Smooth muscle cell of bladder (primary cell): ENCODE measurements around the gene ITPR3. TPM values are rescaled to one million over a fixed set of nuclear protein-coding genes. Genes with fewer than 3 reads are reported as not detected.

Source experiments
- total RNA-seq: library from RNA; depleted of rRNA; stranded (reverse); fragments of >200 nt; gene quantifications from 2 replicates; pipeline ENCODE4 v1.2.3, GENCODE V29; 2014

ITPR3 gene
- total RNA-seq = 10.5 and 15.5 TPM in 2 replicates

DNA sequence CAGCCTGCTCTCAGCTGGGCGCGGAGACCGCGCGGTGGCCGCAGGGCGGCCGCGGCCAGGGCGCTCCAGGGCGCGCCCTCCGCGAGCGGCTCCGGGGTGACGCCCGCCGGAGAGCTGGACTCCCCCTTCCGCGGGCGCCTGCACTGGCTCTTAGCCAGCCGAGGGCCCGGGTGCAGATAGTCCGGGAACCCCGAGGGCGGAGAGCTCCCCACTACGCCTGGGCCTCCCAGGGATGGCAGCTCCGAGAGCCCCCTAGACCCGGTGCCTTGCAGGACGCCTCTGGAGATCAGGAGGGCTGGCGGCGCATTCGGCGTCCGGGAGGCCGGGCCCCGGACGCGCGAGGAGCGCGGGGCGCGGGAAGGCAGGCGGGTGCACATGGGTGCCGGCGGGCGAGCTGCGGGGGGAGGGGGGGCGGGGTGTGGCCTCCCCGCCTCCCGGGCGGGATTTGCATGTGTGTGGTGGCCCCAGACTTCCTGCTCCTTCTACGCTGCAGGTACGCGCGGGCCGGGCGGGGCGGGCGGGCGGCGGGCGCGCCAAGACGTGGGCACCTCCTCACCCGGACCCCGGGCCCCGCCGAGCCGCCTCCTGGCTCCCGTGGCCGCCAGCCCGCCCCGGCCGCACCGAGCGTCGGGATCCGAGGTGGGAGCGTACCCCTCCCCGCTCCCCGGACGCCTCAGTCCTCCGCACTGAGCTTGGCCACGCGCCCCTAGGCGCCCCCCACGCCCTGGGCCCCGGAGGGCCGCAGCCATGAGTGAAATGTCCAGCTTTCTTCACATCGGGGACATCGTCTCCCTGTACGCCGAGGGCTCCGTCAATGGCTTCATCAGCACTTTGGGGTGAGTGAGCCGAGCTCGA lies at the start of gene ITPR3:
Gene ITPR3, plus strand, starts transcription at position 467 of the 855 bp plus-strand sequence. Its CDS starts 281 bp downstream, at position 748.

DNA sequence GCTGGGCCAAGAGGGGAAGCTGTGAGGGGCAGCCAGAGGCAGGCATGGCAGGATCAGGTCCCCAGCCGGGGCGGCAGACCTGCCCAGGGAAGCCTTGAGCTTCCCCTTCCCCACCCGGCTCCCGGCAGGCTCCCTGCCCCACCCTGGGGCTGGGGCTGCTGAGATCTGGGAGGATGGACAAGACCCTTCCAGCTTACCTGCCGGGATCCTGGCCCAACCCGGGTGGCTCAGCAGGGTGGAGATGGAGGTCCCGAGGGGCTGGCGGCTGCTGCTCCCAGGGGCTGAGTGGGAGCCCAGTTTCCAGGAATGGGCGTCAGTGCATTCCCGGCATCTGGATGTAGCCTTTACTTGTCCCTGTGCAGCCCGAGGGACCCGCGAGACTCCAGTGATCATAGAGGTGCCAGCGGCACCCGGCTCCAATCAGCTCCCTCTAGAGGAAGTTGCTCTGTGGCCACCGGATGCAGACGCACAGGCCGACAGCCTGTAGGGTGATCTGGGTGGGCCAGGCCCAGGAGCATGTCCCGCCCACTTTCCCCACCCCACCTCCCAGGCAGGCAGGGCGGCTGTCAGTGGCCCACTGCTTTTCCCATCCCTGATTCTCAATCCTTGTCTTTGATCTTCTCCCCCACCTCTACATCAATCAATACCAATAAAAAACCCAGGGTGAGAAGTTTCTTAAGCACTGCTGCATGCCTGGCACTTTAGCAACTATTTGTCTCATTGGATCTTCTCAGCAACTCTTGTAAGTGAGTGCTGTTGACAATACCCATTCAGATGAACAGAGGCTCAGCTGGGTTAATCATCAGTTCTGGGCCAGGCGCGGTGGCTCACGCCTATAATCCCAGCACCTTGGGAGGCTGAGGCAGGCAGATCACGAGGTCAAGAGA lies 41.1 kb upstream of the ITPR3 start, which contains the start of gene BAK1:
Gene BAK1, minus strand, starts transcription at position 449 of the 887 bp plus-strand sequence. CDS start 2,672 bp downstream, outside the sequence.

DNA sequence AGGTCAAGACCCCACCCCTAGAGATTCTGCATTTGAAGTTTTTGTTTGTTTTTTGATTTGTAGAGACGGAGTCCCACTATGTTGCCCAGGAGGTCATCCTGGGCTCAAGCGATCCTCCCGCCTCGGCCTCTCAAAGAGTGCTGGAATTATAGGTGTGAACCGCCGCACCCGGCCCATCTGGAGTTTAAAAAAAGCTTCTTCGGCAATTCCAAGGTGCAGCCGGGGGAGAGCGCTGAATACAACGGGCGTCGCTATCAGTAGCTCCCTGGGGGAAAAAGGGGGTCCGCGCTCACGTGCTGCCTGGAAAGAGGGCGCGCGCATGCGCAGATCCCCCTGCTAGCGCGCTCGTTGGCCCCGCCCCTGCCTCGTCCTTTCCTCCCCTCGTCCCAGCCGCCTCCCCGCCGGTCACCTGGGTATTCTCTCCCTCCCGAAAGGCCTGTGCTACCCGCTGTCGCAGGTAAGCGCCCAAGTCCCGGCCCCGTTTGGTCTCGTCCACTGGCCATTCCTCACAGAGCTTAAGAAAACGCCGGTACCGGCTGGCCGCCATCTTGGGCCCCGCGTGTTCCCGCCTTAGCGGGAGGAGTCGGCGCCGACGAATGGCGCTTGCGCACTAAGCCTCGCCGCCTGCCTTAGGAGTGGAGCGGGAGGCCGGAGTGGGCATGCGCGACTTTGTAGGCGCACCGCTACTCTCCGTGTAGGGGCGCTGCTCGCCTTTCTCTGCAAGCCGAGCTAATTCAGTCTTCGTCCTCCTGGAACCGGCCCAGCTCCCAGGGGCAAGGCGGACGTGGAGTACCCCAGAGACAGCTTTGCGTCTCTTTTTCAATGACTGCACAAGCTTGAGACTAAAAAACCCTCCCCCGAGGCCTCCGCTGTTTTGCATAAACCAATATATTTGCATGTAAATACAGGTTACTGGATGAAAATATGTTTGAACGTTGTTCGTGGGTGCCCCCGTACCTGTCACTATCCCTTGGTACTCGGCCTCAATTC lies 90.3 kb downstream of the ITPR3 start, which contains the start of gene UQCC2:
Gene UQCC2, minus strand, starts transcription at position 561 of the 990 bp plus-strand sequence. Its CDS starts 14 bp downstream, at position 547.

Other genes with a start within 250 kb of the ITPR3 start
- gene KIFC1, start 229.5 kb upstream of the ITPR3 start, total RNA-seq = 1.3 and 1.4 TPM in 2 replicates
- gene PHF1, start 210.3 kb upstream of the ITPR3 start, total RNA-seq = 17.1 and 20.0 TPM in 2 replicates
- gene CUTA, start 203.2 kb upstream of the ITPR3 start, total RNA-seq = 145 and 158 TPM in 2 replicates
- gene SYNGAP1, start 201.3 kb upstream of the ITPR3 start, total RNA-seq = 1.7 and 3.9 TPM in 2 replicates
- 2.8 and 4.1 TPM in 2 replicates for gene ZBTB9, start 166.7 kb upstream of the ITPR3 start, total RNA-seq
- gene BAK1, start 41.0 kb upstream of the ITPR3 start, total RNA-seq = 9.4 and 11.1 TPM in 2 replicates
- 29.7 and 30.2 TPM in 2 replicates for gene UQCC2, start 90.4 kb downstream of the ITPR3 start, total RNA-seq
- 0.14 and 0.18 TPM in 2 replicates for gene IP6K3, start 125.6 kb downstream of the ITPR3 start, total RNA-seq
- gene LEMD2, start 167.8 kb downstream of the ITPR3 start, total RNA-seq = 32.6 and 33.7 TPM in 2 replicates
- not detected in 2 replicates for gene MLN, start 182.7 kb downstream of the ITPR3 start, total RNA-seq